DMS 273 (cell line): Measurements from ENCODE around the gene KRCC1.

ENCODE experiments used
- DNase-seq: peaks from one replicate; lab custom pipeline; 2025; ENCODE audit not compliant: unreplicated experiment; lab: John Stamatoyannopoulos, UW

KRCC1 gene

GRCh38 chr2:88078643-88079172, 23.1 kb upstream of the KRCC1 start:
- no peak for DNase-seq

- DNase-seq, result peak; percentile 9
Observed at GRCh38 chr2:88077080-88077479, 21.5 kb upstream of the KRCC1 start.

DNA sequence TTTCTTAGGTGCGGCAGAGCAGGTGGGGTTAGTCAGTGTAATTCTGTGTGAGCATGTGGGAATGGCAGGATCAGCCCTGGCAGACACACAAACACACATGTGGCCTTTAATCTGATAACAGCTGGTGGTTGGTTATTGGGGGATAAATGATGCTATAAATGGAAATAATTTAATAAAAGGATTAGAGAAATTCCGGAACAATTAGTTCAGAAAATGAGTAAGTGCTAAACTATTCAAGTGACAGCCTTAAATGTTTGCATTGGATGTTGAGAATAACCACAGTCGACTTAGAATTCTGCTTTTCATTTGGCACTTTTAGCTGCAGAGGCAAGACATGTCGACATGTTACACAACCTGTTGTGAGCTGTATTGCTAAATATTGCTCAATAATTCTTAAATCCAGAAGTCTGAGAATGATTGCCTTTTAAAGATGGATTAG, 19.3 kb upstream of the KRCC1 start:
- peak; percentile 19 for DNase-seq

- no peak for DNase-seq
Observed at GRCh38 chr2:88074150-88074549, 18.6 kb upstream of the KRCC1 start.

DNA sequence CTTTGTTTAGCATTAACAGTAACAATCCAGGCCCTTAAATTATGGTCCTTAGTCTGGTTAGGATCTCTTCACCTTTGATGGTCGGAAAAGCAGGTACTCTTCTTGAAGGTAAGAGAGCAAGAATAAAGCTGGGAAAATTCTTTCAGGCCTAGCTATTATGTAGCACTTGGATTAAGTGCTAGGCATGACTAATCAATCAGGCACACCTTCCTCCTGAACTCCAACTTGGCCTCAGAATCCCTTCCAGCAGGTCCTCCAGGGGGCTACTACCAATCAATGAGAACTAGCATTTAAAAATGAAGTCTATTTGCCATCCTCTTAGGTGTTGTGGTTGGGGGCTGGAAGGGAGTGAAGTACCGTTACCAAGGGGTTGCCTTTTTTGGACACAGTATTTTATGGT, 15.8 kb upstream of the KRCC1 start:
- DNase-seq, result no peak

DNA sequence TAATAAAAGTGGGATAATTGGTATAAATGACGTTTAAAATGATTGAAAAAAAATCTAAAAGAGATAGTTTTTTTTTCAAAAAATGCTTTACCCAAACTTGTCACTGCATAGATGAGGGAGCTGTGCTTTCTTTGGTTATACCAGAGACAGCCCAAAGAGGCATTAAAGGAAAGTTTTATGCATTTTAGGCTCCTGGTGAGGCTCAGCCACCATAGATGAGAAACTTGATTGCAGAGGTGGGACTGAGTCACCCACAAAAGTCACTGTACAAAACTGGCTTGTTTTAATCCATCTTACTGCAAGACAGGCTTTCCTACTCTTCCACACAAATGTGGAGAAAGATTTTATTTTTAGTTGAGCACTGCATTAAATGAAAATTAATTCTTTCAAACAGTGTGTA, 14.5 kb upstream of the KRCC1 start:
- no peak for DNase-seq

DNA sequence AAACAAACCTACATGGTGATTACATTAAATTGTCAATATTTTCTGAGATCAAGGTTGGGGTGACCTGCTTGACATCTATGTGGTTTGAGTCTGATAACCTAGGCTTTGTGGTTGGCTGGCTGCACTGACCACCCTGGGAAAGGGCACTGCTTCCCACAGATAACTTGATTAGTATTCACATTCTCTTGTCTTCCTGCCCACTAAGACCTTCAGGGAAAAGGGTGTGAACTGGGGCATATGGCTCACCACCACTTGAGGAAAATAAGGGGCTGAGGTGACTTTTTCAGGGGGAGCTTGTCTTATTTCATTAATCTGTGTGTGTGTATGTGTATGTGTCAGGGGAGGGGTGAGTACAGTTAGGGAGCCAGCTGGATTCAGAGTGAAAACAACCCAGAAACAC, 13.5 kb upstream of the KRCC1 start:
- no peak for DNase-seq

DNA sequence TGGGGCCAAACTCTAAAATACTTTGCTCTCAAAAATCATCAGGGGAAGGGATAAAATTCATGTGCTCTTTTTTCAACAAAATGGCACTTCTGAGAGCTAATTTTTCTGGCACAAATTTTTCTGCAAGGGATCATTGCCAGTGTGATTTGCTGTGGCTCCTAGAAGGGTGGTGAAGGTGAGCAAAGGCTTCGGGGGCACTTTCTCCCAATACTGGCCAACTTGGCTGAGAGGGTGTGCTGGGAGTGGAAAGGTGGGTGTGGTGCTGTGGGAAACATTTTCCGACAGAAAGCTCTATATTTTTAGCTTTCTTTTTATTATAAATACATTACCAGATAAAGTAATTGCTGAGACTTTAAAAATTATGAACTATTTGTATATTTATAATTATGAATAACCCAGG, 12.5 kb upstream of the KRCC1 start:
- no peak for DNase-seq

DNA sequence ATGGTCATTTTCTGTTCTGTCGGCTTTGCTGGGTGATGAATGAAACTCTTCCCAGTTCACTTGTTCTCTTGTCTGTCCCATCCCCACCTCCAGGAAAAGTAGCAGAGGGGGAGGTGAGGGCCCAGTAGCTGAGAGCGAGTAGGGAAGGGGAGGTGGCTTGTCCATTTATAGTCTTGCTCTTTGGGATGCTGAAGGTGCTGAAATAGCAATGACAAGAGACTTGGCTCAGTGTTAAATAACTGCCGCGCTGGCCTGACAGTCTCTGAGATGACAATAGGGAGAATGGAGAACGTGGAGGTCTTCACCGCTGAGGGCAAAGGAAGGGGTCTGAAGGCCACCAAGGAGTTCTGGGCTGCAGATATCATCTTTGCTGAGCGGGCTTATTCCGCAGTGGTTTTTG, 12.0 kb upstream of the KRCC1 start, which contains the start of gene SMYD1:
Gene SMYD1, plus strand, starts transcription at position 228 of the 400 bp plus-strand sequence. Its CDS starts 40 bp downstream, at position 268.
- no peak for DNase-seq

- peak; percentile 17 for DNase-seq
Observed at GRCh38 chr2:88067189-88067588, 11.6 kb upstream of the KRCC1 start.

- DNase-seq, result no peak
Observed at GRCh38 chr2:88066543-88066942, 11.0 kb upstream of the KRCC1 start.

DNA sequence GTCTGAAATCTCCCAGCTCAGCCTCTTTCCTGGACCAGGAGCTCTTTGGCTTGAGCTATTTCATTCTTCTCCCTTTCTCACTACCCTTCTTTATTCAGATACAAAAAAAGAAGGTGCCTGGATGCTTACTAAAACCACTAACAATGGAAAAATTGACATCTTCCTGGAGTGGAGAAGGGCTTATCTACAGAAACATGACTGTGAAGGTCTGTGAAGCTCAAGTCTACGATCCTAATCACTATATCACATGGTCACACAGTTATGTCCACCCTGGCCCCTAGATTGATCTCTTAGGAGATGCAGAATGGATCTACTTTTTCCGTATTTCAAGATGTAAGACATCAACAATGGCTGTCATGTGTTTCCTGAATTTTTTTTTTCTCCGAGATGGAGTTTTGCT, 5.7 kb upstream of the KRCC1 start:
- DNase-seq, result no peak

DNA sequence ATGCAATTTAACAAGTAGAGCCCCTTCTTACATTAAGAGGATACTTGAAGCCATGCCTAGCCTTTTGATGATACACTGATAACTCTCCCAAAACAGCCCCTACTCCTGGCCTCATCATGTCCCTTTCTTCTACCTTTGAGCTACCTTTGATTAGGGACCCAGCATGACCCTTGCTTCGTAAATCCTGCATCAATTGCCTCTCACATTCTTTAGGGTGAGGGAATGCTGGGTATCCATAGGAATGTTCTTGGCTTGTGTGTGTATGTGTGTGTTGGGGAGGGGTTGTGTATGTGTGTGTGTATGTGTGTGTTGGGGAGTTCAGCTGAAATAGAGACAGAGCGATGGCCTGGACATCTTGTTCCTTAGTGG, 5.3 kb upstream of the KRCC1 start:
- no peak for DNase-seq

DNA sequence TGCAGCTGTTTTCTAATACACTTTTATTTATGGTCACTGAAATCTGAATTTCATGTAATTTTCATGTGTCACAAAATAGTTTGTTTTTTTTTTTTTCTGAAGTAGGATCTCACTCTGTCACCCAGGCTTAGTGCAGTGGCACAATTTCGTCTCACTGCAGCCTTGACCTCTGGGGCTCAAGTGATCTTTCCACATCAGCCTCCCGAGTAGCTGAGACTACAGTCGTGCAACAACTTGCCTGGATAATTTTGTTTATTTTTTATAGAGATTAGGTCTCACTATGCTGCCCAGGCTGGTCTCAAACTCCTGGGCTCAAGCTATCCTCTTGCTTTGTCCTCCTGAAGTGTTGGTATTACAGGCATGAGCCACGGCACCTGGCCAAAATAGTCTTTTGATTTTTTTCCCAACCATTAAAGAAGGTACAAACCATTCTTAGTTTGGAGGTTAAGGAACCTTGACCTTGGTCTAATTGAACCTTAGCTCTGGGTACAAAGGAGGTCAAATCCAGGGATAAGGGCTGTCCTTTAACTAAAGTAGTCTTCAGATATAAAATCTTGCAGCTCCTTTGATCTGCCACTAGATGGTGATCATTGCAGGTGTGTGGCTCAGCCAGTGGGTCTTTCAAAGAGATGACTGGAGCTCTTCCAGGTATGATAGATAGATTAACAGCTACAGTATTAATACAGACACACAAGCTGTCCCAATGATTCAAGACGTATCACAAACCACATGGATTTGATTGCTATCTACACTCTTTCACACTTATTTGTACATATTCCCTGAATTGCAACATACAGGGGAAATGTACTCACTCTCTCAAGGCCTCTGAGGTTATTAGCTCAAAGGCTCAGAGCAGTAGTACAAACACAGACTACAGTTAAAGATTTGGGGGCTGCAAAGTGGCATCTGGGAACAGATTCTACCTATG, 4.7 kb upstream of the KRCC1 start:
- peak; percentile 71 for DNase-seq

GRCh38 chr2:88058191-88058590, 2.6 kb upstream of the KRCC1 start:
- peak; percentile 37 for DNase-seq

DNA sequence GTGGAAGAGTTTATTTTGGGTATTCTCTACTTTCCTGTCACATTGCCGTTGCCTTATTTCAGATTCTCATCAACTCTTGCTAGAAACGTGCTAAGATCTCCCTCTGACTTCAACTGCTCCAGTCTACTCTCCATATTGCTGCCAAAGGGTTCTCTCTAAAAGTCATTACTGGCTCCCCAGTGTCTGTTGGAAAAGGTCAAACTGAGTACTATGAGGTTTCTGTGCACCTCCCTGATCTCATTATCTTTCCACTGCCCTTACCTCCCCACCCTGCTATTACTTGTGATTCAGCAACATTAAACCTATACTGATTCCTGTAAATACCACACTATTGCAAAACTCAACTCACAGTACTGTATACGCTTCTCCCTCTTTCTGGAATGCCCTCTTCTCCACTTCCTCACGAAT, 1.9 kb upstream of the KRCC1 start:
- no peak for DNase-seq

DNA sequence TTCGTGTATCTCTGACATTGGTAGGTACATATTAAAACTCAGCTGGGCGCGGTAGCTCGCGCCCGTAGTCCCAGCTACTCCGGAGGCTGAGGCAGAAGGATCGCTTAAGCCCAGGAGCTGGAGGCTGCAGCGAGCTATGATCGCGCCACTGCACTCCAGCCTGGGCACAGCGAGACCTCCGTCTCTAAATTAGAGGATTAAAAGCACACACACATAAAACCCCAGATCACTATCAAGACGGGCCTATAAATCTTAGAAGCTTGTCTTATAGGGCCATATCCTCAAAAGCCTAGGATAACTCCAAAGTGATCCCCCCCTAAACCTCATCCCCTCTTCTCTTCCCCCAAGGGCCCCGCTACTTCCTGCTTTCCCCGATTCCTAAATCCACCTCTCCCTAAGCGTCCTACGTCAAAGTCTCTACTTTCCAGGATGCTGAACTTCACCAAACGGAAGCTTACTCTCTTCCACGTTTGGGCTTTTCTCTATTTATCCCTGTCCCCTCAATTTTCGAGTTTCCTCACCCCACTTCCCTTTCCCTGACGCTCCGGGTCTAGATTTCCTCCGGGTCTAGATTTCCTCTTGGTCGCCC, 707 bp downstream of the KRCC1 start:
- peak; percentile 56 for DNase-seq

- DNase-seq, result no peak
Observed at GRCh38 chr2:88053934-88054781, 1.4 kb downstream of the KRCC1 start.

DNA sequence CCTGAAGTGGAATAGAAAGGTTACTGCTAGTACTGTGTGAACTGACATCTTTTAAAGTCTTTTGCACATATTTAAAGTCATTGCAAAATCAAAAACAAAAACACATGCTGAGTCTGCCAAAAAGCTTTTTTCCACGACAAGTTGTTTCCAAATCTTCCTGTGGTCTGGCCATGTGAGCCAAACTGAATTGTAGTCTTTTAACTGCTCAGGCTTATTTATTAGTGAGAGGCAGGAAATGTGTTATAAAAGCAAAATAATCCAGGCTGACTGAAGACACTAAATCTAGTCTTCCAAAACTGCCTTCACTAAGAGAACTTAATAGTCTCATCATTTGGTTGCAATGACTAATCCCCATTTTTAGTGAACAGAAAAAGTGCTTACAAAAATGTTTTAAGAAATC, 2.3 kb downstream of the KRCC1 start:
- DNase-seq, result no peak

GRCh38 chr2:88051792-88052191, 3.8 kb downstream of the KRCC1 start:
- DNase-seq, result no peak

GRCh38 chr2:88049622-88050021, 6.0 kb downstream of the KRCC1 start:
- DNase-seq, result no peak
